NCI-H69 (cell line): Measurements from ENCODE around the gene CNOT6L.

Source experiments
- DNase-seq: peaks from one replicate; lab custom pipeline; 2025; lab: John Stamatoyannopoulos, UW

The CNOT6L gene

DNA sequence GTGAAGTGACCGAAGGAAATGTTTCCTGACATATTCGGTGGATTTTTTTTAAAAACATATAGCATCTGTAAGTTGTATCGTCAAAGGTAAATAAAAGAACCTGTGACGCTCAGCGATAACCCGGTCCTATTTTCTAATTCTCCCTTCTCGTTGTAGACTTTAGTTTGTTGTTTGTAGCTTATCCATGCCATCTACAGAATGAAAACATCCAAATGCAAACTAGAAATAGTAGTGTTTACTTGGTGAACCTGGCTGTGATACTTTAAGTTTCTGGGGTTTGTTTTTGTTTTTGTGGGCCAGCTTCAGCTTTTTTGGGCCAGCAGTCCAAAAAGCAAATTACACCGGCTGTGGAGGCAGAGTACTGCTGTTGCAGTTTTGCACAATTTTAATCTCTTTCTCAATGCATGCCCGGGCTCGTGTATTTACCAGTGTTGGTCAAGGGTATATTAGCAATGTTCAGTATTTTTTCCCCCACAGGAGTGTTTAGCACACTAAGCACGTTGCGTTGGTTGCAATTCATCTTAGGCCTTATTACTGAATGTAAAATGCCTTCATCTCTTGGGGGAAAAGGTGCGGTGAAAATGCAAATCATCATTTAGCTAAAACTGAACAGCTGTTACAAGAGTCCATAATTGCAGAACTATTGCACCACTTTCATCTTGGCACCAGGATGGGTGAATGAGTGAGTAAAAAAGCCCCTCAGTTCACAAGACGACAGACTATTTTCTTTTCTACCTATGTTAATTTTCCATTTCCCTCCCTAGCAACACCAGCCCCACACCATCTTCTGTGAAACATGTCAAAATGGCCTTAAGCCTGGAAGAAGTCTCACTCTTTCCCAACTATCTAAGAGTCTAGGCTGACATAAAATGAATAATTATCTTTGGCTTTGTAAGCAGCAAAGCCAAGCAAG lies 1.7 kb upstream of the CNOT6L start:
- DNase-seq, result peak; percentile 40

DNA sequence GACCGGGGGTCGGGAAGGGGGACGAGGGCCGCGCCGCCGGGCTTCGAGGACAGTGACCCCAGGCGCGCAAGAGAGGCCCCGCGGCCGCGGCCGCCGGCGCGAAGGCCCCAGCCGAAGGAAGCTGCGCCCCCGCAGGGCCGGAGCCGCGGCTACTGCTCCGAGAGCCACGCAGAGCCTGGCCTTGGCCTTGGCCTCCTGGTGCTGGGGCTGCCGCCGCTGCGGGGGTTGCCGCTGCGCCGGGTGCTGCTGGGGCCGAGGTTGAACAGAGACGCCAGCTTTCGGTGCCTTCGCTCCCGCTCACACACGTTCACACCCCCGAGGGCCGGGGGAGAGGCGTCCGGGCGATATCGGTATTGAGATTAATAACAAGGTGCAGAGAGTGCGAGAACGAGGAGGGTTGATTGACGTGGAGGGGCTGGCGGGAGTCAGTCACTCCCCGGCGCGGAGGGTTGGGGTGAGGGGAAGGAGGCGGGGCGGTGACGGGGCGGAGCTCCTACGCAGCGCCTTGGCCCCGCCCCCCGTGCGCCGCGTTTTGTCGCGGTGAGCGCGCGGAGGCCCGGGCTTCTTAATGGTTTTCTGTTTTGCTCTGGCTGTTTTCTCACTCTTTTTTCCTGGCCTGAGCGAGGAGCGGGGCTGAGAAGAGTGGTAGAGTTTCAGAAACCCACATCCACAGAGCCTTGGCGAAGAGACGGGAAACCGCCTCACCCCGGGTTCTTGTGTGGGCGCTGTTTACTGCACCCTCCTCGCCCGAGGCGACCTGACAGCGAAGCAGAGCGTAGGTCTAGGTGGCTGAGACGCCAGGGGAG lies 878 bp upstream of the CNOT6L start:
- peak; percentile 92 for DNase-seq

DNA sequence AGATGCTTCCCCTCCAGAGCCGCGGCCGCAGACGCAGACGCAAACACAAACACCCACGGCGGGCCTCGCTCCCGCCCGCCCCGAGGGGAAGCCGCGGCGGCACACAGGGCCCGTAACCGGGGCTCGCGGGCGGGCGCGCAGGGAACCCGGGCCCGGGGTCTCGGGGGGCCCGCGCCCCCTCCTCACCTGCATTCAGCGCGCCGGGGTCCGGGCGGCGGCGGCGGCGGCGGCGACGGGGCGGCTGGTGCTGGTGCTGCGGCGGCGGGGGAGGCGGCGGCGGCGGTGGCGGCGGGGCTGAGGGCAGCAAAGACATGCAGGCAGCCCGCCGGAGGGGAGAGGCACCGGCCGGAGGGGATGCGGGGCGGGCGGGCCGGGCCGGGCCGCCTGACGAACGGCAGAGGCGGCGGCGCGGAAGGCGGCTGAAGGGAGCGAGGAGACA lies 255 bp upstream of the CNOT6L start:
- no peak for DNase-seq

DNA sequence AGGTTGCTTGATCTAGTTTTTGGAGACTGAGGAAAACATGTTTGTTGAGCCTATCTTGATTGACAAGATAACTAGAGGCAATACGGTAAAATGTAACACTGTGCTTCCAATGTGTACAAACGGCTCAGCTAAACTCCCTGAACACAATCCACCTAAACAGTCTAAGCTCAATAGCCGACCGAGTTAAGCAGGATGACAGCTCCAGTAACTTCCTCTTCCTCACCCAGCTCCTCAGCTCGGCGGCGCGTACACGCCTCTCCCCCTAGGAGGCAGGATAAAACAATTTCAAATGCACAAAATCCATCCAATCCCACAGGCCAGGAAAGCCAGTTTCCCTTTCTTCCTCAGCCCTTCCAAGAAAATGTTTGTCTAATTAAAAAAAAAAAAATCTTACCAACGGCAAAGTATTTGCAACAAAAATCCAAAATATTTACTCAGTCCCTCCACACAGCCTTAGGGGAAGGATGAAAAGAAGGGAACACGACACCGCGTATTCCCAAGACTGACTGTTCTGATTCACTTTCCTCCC lies 1.0 kb downstream of the CNOT6L start:
- DNase-seq, result peak; percentile 81

DNA sequence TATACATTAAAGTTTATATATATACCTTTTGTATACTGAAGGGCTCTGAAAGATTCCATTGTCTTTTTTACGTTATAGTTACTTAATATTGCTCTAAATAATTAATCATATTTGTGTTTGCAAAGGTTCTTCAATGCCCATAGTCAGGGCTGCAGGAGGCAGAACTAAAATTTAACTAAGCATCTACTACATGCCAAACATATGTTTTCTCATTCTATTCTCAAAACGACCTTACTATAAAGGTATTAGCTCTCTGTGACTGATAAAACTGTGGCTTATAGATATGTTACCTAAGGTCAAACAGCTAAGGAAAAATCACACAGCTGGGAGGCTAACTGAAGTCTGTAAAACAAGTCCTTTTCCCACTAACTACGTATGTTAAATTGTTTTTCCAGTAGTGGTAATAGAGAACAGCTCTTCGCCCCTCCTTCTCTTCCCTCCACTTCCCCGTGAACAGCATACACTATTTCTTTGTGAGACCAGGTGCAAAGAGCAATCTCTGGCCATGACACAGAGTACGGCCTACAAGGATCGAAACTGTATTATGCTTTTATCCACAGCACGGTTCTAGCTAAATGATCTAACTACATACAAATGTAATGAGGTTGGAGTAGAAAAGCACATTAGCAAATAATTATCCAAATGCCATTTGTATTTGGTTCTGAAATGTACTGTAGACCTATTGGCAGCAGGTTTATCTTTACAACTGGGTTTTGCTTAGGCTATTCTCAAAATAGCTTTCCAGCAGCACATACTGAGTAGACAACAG lies 1.7 kb downstream of the CNOT6L start:
- no peak for DNase-seq

DNA sequence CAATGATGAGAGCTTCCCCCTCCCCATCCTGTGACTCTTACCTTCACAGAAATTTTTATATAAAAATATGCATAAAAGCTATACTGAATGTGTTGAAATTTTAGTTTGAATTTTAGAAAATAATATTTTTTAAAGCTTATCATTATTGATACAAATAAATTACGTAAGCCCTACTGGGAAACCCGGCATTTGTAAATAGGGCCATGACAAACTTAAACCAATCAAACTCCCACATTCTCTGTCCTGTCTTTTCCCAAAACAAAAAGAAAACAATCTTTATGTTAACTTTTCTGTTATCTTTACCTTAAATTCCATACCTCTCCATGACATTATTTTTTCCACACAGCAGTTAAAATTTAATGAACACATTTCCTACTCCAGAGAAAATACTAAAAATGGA lies 2.6 kb downstream of the CNOT6L start:
- no peak for DNase-seq

DNA sequence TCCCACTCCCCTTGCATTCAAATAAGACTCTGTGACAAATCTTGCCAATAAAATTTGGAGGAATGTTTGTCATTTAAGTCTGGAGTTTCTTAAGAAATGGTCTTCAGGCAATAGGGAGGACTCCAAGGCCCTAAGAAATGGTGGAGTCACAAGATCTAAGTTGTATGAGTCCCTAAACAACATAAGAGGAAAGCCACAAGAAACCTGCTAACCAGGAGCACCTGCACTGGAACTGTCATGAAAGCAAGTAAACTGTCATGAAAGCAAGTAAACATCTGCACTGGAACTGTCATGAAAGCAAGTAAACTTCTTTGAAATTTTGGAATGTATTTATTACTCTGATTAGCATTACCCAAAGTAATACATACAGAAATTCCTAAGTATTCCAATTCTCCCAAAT lies 3.5 kb downstream of the CNOT6L start:
- no peak for DNase-seq

DNA sequence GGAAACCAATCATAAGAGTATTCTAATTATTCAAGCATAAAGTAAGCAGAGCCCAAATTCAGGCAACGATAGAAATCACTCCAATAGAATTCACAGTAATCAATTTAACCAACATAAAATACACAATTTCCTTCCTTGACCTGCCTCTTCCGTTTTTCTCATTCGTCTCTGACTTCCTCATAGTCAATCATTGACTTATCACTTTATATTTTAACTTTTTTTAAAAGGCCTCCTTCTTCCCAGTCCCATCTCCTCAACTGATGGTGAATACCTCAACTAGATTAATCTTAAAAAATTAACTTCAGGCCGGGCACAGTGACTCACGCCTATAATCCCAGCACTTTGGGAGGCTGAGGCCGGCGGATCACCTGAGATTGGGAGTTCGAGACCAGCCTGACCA lies 13.3 kb downstream of the CNOT6L start:
- DNase-seq, result no peak

DNA sequence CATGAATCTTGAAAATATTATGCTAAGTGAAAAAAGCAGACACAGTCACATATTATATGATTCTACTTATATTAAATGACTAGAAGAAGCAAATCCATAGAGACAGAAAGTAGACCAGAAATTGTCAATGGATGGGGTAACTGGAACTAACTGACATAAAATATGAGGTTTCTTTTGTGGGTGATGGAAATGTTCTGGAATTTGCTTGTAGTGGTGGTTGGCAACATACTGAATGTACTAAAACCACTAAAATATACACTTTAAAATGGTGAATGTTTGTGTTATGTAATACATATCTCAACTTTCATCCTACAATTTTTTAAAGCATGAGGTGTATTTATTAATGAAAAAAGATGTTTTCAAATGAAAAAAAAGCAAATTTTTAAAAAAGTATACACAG lies 14.7 kb downstream of the CNOT6L start:
- no peak for DNase-seq

DNA sequence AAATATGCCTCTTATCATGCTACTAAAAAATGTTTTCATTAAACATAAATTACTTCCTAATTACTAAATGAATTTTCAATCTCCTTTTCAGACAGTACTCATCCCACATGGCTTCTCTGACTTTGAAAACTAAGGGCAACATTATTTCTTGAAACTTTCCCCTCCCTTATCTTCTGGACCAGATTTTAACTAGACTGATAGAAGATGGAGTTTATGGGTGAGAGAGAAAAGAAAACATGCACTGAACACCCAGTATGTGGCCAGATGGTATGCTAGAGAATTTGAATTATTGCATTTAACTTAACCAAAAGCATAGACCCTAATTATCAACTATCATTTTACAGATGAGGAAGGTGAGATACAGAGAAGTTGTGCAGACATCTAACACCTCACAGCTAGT lies 16.8 kb downstream of the CNOT6L start:
- DNase-seq, result peak; percentile 21

DNA sequence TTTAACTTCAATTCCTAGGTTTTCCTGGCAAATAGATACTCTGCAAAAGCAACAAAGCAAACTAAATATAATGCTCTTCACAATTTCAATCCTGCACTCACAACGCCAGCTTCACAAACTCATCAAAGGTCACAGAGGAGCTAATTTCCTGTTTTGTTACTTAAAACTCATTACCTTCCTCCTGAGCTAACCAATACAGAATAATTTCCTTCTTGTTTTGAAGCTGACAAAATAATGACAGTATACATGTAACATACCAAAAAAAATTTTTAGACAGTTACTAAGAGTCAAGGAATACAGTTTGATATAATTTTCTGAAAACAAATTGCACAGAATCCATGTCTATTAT lies 17.9 kb downstream of the CNOT6L start:
- no peak for DNase-seq

DNA sequence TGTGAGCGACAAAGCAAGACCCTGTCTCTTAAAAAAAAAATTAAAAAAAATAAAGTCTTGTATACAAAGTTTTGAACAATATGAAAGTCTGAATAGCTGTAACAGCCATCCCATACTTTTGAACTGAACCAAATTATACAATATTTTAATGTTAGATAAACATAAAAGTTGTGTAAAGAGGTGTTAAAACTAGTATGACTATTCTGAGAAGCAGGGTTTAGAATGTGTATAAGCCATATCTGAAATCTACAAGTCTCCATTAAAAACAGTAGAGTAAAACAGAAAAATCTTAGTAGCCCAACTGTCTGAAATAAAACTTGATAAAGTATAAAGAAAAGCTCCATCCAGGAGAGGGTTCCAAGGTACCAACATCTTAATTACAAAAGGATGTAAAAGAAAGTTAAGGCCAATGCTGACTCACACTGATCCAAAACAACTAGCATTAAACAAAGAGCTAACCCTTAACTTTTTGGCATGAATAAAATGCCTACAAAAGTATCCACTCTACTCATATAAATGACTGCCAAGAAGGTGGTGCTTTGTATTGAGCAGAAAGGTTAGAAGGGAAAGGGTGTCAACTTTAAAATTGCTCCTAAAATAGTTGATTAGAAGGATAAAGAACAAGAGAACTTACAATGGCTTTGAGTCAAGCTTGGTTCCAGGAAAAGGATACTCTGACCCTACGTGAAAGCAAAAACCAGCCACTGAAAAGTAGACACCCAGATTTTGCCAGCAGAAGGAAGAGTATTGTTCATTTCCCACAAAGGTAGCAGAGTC lies 18.5 kb downstream of the CNOT6L start:
- DNase-seq, result no peak

DNA sequence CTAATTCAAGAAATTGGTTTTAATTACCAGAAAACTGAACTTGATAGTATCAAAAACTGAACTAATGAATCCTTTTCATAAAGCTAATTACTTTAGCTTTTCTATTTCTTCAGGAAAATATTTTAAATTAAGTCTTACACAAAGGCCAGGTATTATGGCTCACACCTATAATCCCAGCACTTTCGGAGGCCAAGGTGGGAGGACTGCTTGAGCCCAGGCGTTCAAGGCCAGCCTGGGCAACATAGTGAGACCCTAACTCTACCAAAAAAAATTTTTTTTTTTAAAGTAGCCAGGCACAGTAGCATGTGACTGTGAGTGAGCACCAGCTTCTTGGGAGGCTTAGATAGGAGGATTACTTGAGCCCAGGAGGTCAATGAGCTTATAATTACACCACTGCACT lies 19.1 kb downstream of the CNOT6L start:
- DNase-seq, result no peak

DNA sequence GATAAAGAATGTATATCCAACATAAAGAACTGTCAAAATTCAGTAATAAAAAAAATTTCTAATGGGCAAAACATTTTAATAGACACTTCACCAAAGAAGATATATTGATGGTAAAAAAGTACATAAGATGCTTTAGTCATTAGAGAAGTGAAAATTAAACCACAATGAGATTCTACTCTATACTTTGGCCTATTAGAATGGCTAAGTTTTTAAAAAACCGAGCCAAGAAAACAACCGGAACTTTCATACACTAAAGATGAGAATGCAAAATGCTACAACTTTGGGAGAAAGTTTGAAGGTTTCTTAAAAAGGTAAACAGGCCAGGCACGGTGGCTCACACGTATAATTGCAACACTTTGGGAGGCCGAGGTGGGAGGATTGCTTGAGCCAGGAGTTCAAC lies 20.8 kb downstream of the CNOT6L start:
- no peak for DNase-seq

DNA sequence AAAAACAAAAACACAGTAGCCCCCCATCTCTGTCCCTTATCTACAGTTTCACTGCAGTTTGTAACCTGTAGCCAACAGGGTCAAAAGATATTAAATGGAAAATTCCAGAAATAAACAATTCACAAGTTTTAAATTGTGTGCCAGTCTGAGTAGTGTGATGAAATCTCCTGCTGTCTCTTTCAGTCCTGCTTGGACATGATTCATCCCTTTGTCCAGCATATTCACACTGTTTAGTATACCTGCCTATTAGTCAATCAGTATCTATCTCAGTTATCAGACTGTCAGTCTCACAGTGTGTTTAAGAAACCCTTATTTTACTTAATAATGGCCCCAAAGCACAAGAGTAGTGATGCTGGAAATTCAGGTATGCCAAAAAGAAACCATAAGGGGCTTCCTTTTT lies 21.9 kb downstream of the CNOT6L start:
- DNase-seq, result peak; percentile 8

DNA sequence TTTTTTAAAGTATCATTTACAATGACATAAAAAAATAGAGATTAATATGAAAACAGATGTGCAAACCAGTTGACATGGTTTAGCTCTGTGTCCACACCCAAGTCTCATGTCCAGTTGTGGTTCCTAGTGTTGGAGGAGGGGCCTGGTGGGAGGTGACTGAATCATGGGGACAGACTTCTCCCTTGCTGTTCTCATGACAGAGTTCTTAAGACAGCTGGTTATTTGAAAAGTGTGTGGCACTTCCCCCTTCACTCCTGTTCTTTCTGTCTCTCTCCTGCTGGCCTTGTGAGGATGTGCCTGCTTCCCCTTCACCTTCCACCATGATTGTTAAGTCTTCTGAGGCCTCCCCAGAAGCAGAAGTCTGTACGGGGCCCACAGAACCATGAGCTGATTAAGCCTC lies 23.8 kb downstream of the CNOT6L start:
- DNase-seq, result no peak

DNA sequence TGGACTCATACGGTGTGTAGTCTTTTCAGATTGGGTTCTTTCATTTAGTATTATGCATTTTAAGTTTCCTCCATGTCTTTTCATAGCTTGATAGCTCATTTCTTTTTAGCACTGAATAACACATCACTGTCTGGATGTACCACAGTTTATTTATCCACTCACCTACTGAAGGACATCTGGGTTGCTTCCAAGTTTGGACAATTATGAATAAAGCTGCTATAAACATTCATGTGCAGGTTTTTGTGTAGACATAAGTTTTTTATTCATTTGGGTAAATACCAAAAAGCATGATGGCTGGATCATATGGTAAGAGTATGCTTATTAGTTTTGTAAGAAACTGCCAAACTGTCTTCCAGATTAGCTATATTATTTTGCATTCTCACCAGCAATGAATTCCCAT lies 29.0 kb downstream of the CNOT6L start:
- DNase-seq, result no peak

DNA sequence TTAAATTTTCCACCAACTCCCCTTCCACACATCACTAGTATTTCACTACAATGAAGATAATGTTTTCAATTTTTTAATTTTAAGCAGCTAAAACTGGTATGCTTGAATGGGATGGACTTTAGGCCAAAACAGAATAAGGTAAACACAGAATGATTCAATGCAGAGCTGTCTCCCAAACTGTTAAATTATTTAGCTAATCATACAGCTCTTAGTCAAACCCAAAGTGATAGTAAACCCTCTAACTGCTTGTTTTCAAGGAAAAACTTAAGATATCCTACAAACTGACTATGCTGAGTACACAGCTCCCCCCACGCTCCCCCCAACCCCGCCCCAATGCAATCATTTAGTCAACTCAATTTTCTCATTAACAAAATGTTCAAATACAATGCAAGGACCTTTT lies 30.2 kb downstream of the CNOT6L start:
- DNase-seq, result no peak

DNA sequence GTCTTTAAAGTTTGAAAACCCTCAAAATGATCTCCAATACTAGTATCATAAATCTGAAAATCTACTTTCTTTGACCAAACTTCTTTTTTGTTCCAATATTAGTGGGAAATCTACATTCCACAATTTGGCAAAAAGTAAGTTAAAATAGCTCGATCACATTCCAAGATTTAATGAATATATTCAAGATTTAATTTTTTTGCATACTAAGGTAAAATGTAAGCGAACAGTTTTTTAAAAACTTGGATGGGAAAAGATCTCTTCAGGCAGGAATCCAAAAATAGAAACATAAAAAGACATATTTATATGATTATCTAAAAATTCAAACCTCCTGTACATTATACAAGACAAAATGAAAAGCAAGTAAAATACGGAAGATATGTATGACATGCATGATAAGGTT lies 31.2 kb downstream of the CNOT6L start:
- DNase-seq, result no peak

DNA sequence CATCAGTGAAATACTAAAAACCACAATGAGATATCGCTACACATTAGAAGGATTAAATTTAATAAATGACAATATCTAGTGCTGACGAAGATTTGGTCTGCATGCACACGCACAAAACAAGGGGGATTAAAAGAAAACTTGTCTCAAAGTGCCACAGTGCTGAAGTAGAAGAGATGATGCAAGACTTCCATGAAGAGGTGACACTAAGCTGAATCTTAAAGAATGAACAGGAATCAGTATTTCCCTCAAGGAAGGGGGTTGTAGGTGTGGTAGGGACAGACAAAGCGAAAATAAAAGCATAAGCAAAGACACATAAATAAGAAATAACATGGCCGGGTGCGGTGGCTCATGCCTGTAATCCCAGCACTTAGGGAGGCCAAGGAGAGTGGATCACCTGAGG lies 33.5 kb downstream of the CNOT6L start:
- no peak for DNase-seq

DNA sequence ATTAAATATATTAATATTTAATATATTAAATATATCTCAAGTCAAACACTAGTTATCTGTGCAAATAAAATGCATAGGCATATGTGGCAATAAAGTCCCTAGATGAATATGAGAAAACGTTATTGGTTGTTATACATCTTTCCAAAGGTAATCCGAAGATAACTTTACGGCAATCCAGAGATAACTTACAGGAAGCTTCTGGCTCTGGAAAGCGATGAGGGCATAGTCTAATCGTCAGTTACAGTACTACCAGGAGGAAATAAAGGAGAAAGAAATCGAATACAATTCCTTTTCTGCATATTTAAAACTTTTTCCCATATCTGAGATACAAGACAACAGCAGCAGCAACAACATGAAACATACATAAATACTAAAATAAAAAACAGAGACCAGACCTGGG lies 35.3 kb downstream of the CNOT6L start:
- DNase-seq, result no peak
